Endothelial cell of umbilical vein (primary cell): ENCODE results near the gene EHMT1. TPM values are rescaled to one million over a fixed set of nuclear protein-coding genes. Genes with fewer than 3 reads are reported as not detected.

Experiments
- BruUV-seq: library from RNA; stranded (reverse); fragments of 400-500 nt; replicated peaks from 2 replicates; lab custom pipeline; 2021; lab: Mats Ljungman, UMichigan
- CTCF ChIA-PET: fragments of 300-600, 350-600 bp; sonication (Branson Sonifier 250); formaldehyde crosslinking; loops from one replicate; lab custom pipeline; 2021; ENCODE audit warnings: antibody characterized with exemption, inconsistent platforms; lab: Charles Lee
- POLR2A ChIA-PET: fragments of 300-600, 350-600 bp; sonication (Branson Sonifier 250); formaldehyde crosslinking; loops from one replicate; lab custom pipeline; 2021; ENCODE audit warnings: antibody characterized with exemption, inconsistent platforms; lab: Charles Lee
- DNase-seq: peaks from one replicate; pipeline ENCODE4 v3.0.0-alpha.2; 2011; ENCODE audit warnings: low read depth, low spot score
- FAIRE-seq: peaks from 2 replicates; lab custom pipeline; 2011; peaks lifted over from hg19 to GRCh38; lab: Jason Lieb, UNC
- H2AFZ ChIP-seq: 2 replicates; pipeline ENCODE4 v1.6.0; 2012; ENCODE audit warnings: low read depth, low read length, control low read depth, inconsistent platforms
- H3K27ac ChIP-seq: 2 replicates; pipeline ENCODE4 v1.5.1; 2011; ENCODE audit warnings: low read depth, mild to moderate bottlenecking, control low read depth, low read length, moderate library complexity; ENCODE audit not compliant: insufficient read depth
- H3K27me3 ChIP-seq, 2 experiments: 2 replicates each; pipeline versions ENCODE4 v1.6.0 to v1.6.1; 2011; ENCODE audit warnings: low read length in 2 of 2, mixed read lengths in 1 of 2; ENCODE audit not compliant: control insufficient read depth in 2 of 2, insufficient read depth in 2 of 2
- H3K36me3 ChIP-seq, 2 experiments: 2 replicates in 1 of 2; 3 replicates in 1 of 2; pipeline ENCODE4 v1.5.1; 2011; ENCODE audit warnings: low read length in 2 of 2, mild to moderate bottlenecking in 1 of 2, moderate library complexity in 1 of 2; ENCODE audit not compliant: control insufficient read depth in 2 of 2, insufficient read depth in 2 of 2; ENCODE audit errors: extremely low read depth in 1 of 2
- H3K4me1 ChIP-seq: 3 replicates; pipeline ENCODE4 v1.5.1; 2011; ENCODE audit warnings: mild to moderate bottlenecking, low read length; ENCODE audit not compliant: control insufficient read depth, insufficient read depth; ENCODE audit errors: extremely low read depth
- H3K4me2 ChIP-seq: 2 replicates; pipeline ENCODE4 v1.6.1; 2011; ENCODE audit warnings: low read length, control low read depth, mixed read lengths; ENCODE audit not compliant: insufficient read depth
- H3K4me3 ChIP-seq, 3 experiments: fragments of 200-600 bp in 1 of 3; sonication (generic), shearing (Covaris generic) in 1 of 3; replicated peaks in 1 of 3; 2 replicates each; pipeline ENCODE4 v1.5.1; 2011 to 2016; ENCODE audit warnings: control low read depth in 3 of 3, low read length in 3 of 3, mild to moderate bottlenecking in 2 of 3, inconsistent platforms in 1 of 3, low read depth in 1 of 3, moderate library complexity in 1 of 3; ENCODE audit not compliant: insufficient read depth in 1 of 3
- H3K79me2 ChIP-seq: 2 replicates; pipeline ENCODE4 v1.6.0; 2012; ENCODE audit warnings: low read length, inconsistent platforms; ENCODE audit not compliant: control insufficient read depth, insufficient read depth
- H3K9ac ChIP-seq: replicated peaks from 2 replicates; pipeline ENCODE3; 2011; ENCODE audit warnings: low read length, control low read depth; ENCODE audit not compliant: insufficient read depth; ENCODE audit errors: extremely low read depth
- H3K9me1 ChIP-seq: replicated peaks from 3 replicates; pipeline ENCODE4 v1.6.0; 2011; ENCODE audit warnings: mild to moderate bottlenecking, low read length; ENCODE audit not compliant: control insufficient read depth, insufficient read depth; ENCODE audit errors: extremely low read depth
- H3K9me3 ChIP-seq: replicated peaks from 2 replicates; pipeline ENCODE4 v1.5.1; 2012; ENCODE audit warnings: low read length, inconsistent platforms; ENCODE audit not compliant: control insufficient read depth, insufficient read depth
- H4K20me1 ChIP-seq: replicated peaks from 2 replicates; pipeline ENCODE3; 2011; ENCODE audit warnings: mild to moderate bottlenecking, low read length; ENCODE audit not compliant: control insufficient read depth, insufficient read depth; ENCODE audit errors: extremely low read depth
- CTCF ChIP-seq, 2 donors: IDR thresholded peaks; 1 replicate in 1 of 2; 2 replicates in 1 of 2; pipeline ENCODE4 v1.5.1; 2011; ENCODE audit warnings: low read length in 2 of 2, mild to moderate bottlenecking in 2 of 2, moderate library complexity in 2 of 2, control low read depth in 1 of 2, inconsistent platforms in 1 of 2, low read depth in 1 of 2; ENCODE audit not compliant: insufficient read depth in 1 of 2; ENCODE audit errors: extremely low read depth in 1 of 2
- EZH2 ChIP-seq: IDR thresholded peaks from 2 replicates; pipeline ENCODE4 v1.6.1; 2012; ENCODE audit warnings: borderline replicate concordance, low read depth, mild to moderate bottlenecking, moderate library complexity, low read length, inconsistent platforms; ENCODE audit not compliant: severe bottlenecking
- FOS ChIP-seq: IDR thresholded peaks from 2 replicates; pipeline ENCODE4 v1.6.1; 2011; ENCODE audit warnings: mild to moderate bottlenecking, low read length, moderate library complexity, borderline replicate concordance; ENCODE audit not compliant: insufficient read depth
- GATA2 ChIP-seq: IDR thresholded peaks from 2 replicates; pipeline ENCODE4 v1.7.0; 2011; ENCODE audit warnings: low read depth, mild to moderate bottlenecking, moderate library complexity, mixed read lengths, low read length; ENCODE audit not compliant: insufficient read length, insufficient read depth
- JUN ChIP-seq: IDR thresholded peaks from 2 replicates; pipeline ENCODE4 v1.6.1; 2011; ENCODE audit warnings: borderline replicate concordance, low read depth; ENCODE audit not compliant: insufficient read length, insufficient read depth
- MAX ChIP-seq: IDR thresholded peaks from 2 replicates; pipeline ENCODE4 v1.6.1; 2011; ENCODE audit not compliant: insufficient read depth, insufficient read length
- MYC ChIP-seq: IDR thresholded peaks from one replicate; pipeline ENCODE4 v1.6.1; 2011; ENCODE audit warnings: mild to moderate bottlenecking, low read depth, low read length
- POLR2A ChIP-seq: IDR thresholded peaks from 2 replicates; pipeline ENCODE4 v1.6.1; 2012; ENCODE audit warnings: low read depth, mild to moderate bottlenecking, control low read depth, low read length
- POLR2AphosphoS5 ChIP-seq: IDR thresholded peaks from 2 replicates; pipeline ENCODE4 v1.6.1; 2012; ENCODE audit warnings: low read depth, mild to moderate bottlenecking, control low read depth, low read length, moderate library complexity; ENCODE audit not compliant: insufficient read depth
- dilution Hi-C: fragments of 300-500 bp; cut with MboI; formaldehyde crosslinking; loops from one replicate; pipeline ENCODE4 v1.15.0; 2019; ENCODE audit warnings: low sequenced_read_pairs; ENCODE audit not compliant: extremely low pct_ligation_motif_present
- intact Hi-C: fragments of 100-400 bp; cut with micrococcal nuclease; formaldehyde crosslinking; loops from one replicate; pipeline ENCODE4 v1.10.0; 2022
- polyA plus RNA-seq, 4 experiments: library from polyadenylated mRNA; depleted of rRNA in 3 of 4; stranded (reverse) in 3 of 4; unstranded in 1 of 4; fragments of >200 nt; gene quantifications; 2 replicates each; pipeline versions ENCODE4 v1.2.1 to v1.2.3, GENCODE V29; 2011 to 2012; ENCODE audit warnings: missing spikeins in 1 of 4
- total RNA-seq: library from RNA; stranded (reverse); gene quantifications from 2 replicates; pipeline ENCODE4 v1.2.3, GENCODE V29; 2021

EHMT1 gene
- total and polyA plus RNA-seq, 2 donors (not counting 3 experiments of a cell fraction or from before 2014, with no cell fraction given), result 48.2 to 104 TPM

DNA sequence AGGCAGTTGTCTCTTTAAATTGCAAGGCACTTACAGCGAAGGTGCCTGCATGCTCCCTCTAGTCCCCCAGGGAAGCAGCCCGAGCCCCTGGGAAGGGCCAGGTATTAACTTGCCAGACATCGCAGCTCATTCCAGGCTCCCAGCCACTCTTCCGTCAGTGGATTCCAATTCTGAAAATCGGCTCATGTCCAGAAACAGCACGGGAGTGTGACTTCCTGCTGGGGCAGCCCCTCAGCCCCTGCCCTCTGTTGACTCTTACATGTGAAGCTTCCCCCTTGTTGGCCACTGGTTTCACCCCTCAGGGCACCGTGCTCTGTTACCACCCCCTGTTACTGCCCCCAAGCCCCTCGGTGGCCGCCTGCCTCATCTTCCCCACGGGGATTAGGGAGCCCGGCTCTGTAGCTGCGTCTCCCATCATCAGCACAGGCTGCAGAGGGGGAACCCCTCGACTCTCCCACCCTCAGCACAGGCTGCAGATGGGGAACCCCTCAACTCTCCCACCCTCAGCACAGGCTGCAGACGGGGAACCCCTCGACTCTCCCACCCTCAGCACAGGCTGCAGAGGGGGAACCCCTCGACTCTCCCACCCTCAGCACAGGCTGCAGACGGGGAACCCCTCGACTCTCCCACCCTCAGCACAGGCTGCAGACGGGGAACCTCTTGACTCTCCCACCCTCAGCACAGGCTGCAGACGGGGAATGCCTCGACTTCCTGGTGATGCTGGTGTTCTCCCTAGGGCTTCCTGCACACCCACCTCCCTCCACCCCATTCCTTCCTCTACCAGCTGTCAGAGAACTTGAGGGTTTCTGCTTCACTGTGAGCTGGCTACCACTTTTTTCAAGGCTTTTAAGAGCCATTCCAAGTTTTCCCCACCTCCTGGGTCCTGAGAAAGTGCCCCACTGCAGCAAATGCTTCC lies 247.7 kb downstream of the EHMT1 start:
- Histone ChIP-seq H3K36me3 (no peaks in the 10 kb centered on the region), H3K4me2 (no peak overlapping the region), H3K79me2 (no peaks in the 10 kb centered on the region), H3K27me3 (no peaks in the 10 kb centered on the region), H2AFZ (no peak overlapping the region), H3K27ac (no peak overlapping the region), H3K9me3 (no peaks in the 10 kb centered on the region), H4K20me1 (no peaks in the 10 kb centered on the region), H3K4me1 (no peaks in the 10 kb centered on the region), H3K4me3 (no peak overlapping the region), H3K9me1 (no peaks in the 10 kb centered on the region), H3K9ac (no peak overlapping the region)
- ChIA-PET POLR2A (no interaction called here), CTCF (interaction anchor here (0.6 kb wide), 1 partner anchor 26 kb away, joined by 3 read pairs; no protein-coding TSS in a partner anchor)
- TF ChIP-seq MYC (no peak), POLR2AphosphoS5 (no peak), EZH2 (no peak), MAX (no peak), JUN (no peak), FOS (no peak), CTCF (IDR thresholded peaks at IDR 0.05; ENCODE audit: extremely low read depth in 1 of 2, insufficient read depth in 1 of 2, low read depth in 1 of 2, low read length in 2 of 2) (no peak), GATA2 (no peak), POLR2A (no peak)
- intact Hi-C loops (no loop called here), dilution Hi-C loops (no loop called here)
- FAIRE-seq (no peak), DNase-seq (no peak)
- BruUV-seq, result no TSS peak
